ENCODE results near the gene RNF212. TPM values are rescaled to one million over a fixed set of nuclear protein-coding genes. Genes with fewer than 3 reads are reported as not detected.
A peak's percentile ranks its signal among the peaks of the same experiment; 100 is the strongest.
"Not testable (repeated sequence)": the region's sequence is repeated elsewhere in the genome, so short reads cannot be mapped to it uniquely, and the experiment has no call there.

Gene RNF212
- total and polyA plus RNA-seq, 2 experiments from 2014 or later = 0.80 to 1.7 TPM

GRCh38 chr4:1056671-1057402 lies 56.5 kb downstream of the RNF212 start:
- Histone ChIP-seq H3K4me1 (ENCODE audit: low read depth) (peaks cover 3% of the 10 kb centered on the region), H3K27me3 (peaks cover 30% of the 10 kb centered on the region), H3K4me3 (no peak overlapping the region), H3K9me3 (ENCODE audit: low read depth) (no peaks in the 10 kb centered on the region), H3K36me3 (no peaks in the 10 kb centered on the region), H3K27ac (no peak overlapping the region)
- TF ChIP-seq CTCF (IDR thresholded peaks at IDR 0.05; ENCODE audit: low read depth, low read length) = no peak
- no peak for DNase-seq (ENCODE audit: low read depth in 1 of 2, low spot score in 1 of 2)

GRCh38 chr4:1055721-1056590 lies 57.4 kb downstream of the RNF212 start:
- no peak overlapping the region for H3K4me3 ChIP-seq
- H3K27ac ChIP-seq = no peak overlapping the region
- H3K27me3 ChIP-seq = peaks cover 30% of the 10 kb centered on the region
- H3K36me3 ChIP-seq = no peaks in the 10 kb centered on the region
- TF ChIP-seq CTCF (IDR thresholded peaks at IDR 0.05; ENCODE audit: low read depth, low read length) = no peak
- peak in 1 of 2 donors; percentile 48 for DNase-seq (ENCODE audit: low read depth in 1 of 2, low spot score in 1 of 2)
- no peaks in the 10 kb centered on the region for H3K9me3 ChIP-seq (ENCODE audit: low read depth)
- H3K4me1 ChIP-seq (ENCODE audit: low read depth) = peaks cover 3% of the 10 kb centered on the region

- not testable (repeated sequence) for H3K4me3 ChIP-seq; H3K9me3 ChIP-seq (ENCODE audit: low read depth); DNase-seq (ENCODE audit: low read depth in 1 of 2, low spot score in 1 of 2); H3K4me1 ChIP-seq (ENCODE audit: low read depth); H3K36me3 ChIP-seq; H3K27ac ChIP-seq
- peaks cover 30% of the 10 kb centered on the region for H3K27me3 ChIP-seq
Observed at GRCh38 chr4:1055243-1055701, 58.1 kb downstream of the RNF212 start.

DNA sequence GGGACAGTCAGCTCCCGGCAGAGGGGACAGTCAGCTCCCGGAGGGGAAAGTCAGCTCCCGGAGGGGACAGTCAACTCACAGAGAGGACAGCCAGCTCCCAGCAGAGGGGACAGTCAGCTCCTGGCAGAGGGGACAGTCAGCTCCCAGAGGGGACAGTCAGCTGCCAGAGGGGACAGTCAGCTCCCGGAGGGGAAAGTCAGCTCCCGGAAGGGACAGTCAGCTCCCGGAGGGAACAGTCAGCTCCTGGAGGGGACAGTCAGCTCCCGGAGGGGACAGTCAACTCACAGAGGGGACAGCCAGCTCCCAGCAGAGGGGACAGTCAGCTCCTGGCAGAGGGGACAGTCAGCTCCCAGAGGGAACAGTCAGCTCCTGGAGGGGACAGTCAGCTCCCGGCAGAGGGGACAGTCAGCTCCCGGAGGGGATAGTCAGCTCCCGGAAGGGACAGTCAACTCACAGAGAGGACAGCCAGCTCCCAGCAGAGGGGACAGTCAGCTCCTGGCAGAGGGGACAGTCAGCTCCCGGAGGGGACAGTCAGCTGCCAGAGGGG lies 58.6 kb downstream of the RNF212 start:
- not testable (repeated sequence) for H3K4me3 ChIP-seq; H3K9me3 ChIP-seq (ENCODE audit: low read depth); H3K4me1 ChIP-seq (ENCODE audit: low read depth); H3K27ac ChIP-seq; H3K36me3 ChIP-seq; DNase-seq (ENCODE audit: low read depth in 1 of 2, low spot score in 1 of 2)
- peaks cover 31% of the 10 kb centered on the region for H3K27me3 ChIP-seq

GRCh38 chr4:1053891-1054290 lies 59.5 kb downstream of the RNF212 start:
- not testable (repeated sequence) for H3K4me1 ChIP-seq (ENCODE audit: low read depth); H3K27ac ChIP-seq; H3K36me3 ChIP-seq; H3K9me3 ChIP-seq (ENCODE audit: low read depth); DNase-seq (ENCODE audit: low read depth in 1 of 2, low spot score in 1 of 2); H3K4me3 ChIP-seq
- peaks cover 40% of the 10 kb centered on the region for H3K27me3 ChIP-seq

- Histone ChIP-seq H3K9me3 (ENCODE audit: low read depth) (no peaks in the 10 kb centered on the region), H3K27me3 (peaks cover 47% of the 10 kb centered on the region), H3K27ac (no peak overlapping the region), H3K4me1 (ENCODE audit: low read depth) (no peaks in the 10 kb centered on the region), H3K4me3 (no peak overlapping the region), H3K36me3 (no peaks in the 10 kb centered on the region)
- no peak for TF ChIP-seq CTCF (IDR thresholded peaks at IDR 0.05; ENCODE audit: low read depth, low read length)
- peak in 1 of 2 donors; percentile 58 for DNase-seq (ENCODE audit: low read depth in 1 of 2, low spot score in 1 of 2)
Observed at GRCh38 chr4:1053080-1053661, 60.2 kb downstream of the RNF212 start.
